HG02763 (cell line): Measurements from ENCODE around the gene SLC39A9.

ENCODE experiments used
- ATAC-seq: cut with Tn5 transposase; IDR thresholded peaks from one replicate; pipeline ENCODE4 v1.9.1; 2021; ENCODE audit warnings: mild to moderate bottlenecking, moderate library complexity; ENCODE audit not compliant: unreplicated experiment

The SLC39A9 gene

GRCh38 chr14:69423279-69423678, 24.8 kb downstream of the SLC39A9 start:
- no peak for ATAC-seq

GRCh38 chr14:69424149-69424923, 25.8 kb downstream of the SLC39A9 start:
- ATAC-seq = no peak

- ATAC-seq = no peak
Measured at GRCh38 chr14:69427596-69427995, 29.1 kb downstream of the SLC39A9 start.

GRCh38 chr14:69428289-69428998, 30.0 kb downstream of the SLC39A9 start:
- no peak for ATAC-seq

GRCh38 chr14:69429643-69430042, 31.2 kb downstream of the SLC39A9 start:
- ATAC-seq = no peak

GRCh38 chr14:69430306-69430939, 31.9 kb downstream of the SLC39A9 start:
- no peak for ATAC-seq

- no peak for ATAC-seq
Measured at GRCh38 chr14:69432364-69432763, 33.9 kb downstream of the SLC39A9 start.

- no peak for ATAC-seq
Measured at GRCh38 chr14:69439521-69440270, 41.2 kb downstream of the SLC39A9 start.

- peak; percentile 61 for ATAC-seq
Measured at GRCh38 chr14:69441948-69442347, 43.5 kb downstream of the SLC39A9 start.

GRCh38 chr14:69443296-69443805, 44.9 kb downstream of the SLC39A9 start:
- no peak for ATAC-seq

- ATAC-seq = no peak
Measured at GRCh38 chr14:69449216-69449615, 50.7 kb downstream of the SLC39A9 start.

GRCh38 chr14:69451941-69452340, 53.4 kb downstream of the SLC39A9 start:
- ATAC-seq = no peak

GRCh38 chr14:69458350-69458749, 59.9 kb downstream of the SLC39A9 start:
- no peak for ATAC-seq

- ATAC-seq = no peak
Measured at GRCh38 chr14:69459122-69459521, 60.6 kb downstream of the SLC39A9 start.

- no peak for ATAC-seq
Measured at GRCh38 chr14:69460093-69460701, 61.7 kb downstream of the SLC39A9 start.

GRCh38 chr14:69464379-69464778, 65.9 kb downstream of the SLC39A9 start:
- ATAC-seq = no peak

GRCh38 chr14:69464829-69465228, 66.3 kb downstream of the SLC39A9 start:
- ATAC-seq = no peak

GRCh38 chr14:69468949-69469348, 70.5 kb downstream of the SLC39A9 start:
- ATAC-seq = no peak

- no peak for ATAC-seq
Measured at GRCh38 chr14:69471436-69471835, 72.9 kb downstream of the SLC39A9 start.

GRCh38 chr14:69471916-69472315, 73.4 kb downstream of the SLC39A9 start:
- no peak for ATAC-seq
